HG03575 (cell line): ENCODE data around the gene TFF1.

Experiments
- ATAC-seq: cut with Tn5 transposase; IDR thresholded peaks from one replicate; pipeline ENCODE4 v1.9.1; 2021; ENCODE audit not compliant: unreplicated experiment, insufficient number of reproducible peaks, low FRiP score; ENCODE audit errors: extremely low read depth

TFF1 gene

DNA sequence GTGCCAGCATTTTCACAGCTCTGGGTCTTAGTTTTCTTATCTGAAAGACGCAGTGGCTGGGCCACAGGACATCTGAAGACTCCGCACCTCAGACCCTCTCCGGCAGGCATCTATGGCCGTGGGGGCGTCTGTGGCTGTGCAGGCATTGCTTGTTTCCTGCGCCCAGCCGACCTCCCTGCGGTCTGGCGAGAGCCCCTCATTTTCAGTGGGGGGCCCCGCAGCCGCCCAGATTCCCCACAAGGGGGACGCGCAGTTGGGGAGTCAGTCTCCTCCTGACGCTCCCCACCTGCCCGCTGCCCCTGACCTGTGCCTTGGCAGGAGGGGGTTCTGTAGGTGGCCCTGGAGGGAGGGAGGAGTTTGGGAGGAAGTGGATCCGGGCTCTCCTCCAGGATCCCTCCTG lies 3.5 kb upstream of the TFF1 start:
- no peak for ATAC-seq

DNA sequence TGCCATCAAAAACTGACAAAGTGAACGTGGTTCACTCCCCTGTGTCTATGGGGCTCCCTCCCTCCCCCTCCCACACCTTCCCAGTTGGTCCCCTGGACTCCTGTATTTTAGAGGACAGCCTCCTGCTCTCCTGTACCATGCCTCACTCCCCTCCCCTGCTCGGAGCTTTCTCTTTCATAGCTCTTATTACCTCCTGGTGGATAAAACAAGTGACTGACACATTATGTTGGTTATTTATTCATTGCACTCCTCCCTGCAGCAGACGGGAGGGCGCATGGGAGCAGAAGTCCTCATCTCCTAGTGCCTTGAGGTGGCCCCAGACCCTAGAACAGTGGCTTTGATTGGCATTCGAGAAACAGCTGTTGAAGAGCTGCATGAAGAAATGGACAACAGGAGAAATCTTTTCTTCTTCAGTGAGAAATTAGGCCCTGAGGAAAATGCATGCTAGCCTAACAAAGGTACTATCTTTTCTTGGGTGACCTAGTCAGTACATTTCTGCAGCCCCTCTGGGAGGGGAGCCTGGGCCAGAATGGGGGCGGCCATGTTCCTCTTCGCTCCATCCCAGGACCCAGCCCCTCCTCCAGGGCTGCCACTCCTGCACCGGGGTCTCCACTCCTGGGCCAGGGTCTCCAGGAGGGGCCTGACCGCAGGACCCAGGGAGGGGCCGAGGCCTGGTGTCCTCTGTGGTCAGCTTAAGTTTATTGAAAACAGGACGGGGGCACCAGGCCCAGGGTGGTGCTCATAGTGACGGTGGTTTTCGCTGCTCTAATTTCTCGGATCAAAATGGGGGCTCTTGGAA lies 1.2 kb upstream of the TFF1 start:
- ATAC-seq: no peak

DNA sequence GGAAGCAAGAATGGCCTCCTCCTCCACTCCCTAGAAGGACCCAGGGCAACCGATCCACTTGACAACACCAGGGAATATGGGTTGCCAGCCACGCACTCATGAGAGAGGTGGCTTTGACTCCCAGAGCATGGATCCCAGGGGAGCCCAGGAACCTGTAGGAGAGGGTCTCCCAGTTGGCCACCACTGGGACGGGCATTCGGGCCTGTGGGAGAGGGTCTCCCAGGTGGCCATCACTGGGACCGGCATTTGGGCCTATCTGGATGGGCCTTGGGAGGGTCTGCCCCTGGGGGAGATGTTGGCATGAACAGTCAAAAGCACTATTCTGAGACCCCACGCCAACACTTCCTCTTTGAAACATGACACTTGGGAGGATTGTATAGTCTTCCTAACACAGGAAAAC lies 565 bp downstream of the TFF1 start:
- ATAC-seq: no peak

DNA sequence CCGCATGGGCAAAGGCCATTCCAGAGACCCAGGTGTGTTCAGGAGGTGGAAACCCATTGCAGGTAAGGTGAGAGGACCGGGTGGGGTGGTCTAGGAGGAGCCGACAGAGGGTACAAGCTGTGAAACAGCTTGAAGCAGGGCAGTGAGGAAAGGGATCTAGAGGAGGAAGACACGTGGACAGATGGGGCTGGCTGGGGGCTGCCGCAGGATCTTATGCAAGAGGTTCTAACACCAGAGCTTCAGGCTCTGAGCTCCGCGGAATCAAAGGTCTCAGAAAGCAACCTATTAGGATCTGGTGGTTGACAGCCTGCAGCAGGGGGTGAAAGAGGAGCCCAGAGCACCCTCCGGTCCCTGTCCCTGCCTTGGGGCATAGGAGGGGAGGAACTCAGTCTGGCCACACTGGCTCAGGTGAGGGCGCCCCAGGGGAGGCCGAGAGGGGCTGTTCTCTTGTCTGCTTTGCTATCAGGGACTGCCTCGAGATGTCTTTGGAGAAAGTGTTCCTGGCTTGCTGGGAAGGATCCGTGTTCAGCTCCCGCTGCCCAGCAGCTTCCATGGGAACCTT lies 1.9 kb downstream of the TFF1 start:
- no peak for ATAC-seq

DNA sequence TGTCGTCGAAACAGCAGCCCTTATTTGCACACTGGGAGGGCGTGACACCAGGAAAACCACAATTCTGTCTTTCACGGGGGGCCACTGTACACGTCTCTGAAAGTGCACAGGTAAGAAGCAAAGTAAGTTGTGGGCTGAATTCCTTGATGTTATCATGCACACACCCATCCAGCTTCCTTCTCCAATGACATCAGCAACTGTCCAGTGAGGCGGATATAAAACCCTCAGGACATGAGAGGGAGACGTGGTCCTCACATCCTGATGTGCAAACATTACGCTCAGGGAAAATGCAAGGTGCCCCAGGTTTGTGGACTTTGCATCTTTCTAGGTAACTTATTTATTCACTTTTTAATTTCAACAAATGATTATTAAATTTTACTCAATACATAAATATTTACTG lies 3.0 kb downstream of the TFF1 start:
- no peak for ATAC-seq

DNA sequence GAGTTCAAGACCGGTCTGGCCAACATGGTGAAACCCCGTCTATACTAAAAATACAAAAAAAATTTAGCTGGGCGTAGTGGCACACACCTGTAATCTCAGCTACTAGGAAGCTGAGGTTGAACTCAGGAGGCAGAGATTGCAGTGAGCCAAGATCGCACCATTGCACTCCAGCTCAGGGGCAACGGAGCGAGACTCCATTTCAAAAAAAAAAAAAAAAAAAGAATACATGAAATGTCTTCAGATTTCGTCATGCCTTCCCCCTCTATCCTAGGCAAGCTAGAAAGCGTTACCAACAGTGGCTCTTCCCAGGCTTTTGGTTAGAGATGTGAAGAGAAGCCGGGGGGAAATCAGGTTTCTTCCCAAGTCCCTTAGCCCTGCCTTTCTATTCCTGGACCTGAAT lies 3.6 kb downstream of the TFF1 start:
- no peak for ATAC-seq

DNA sequence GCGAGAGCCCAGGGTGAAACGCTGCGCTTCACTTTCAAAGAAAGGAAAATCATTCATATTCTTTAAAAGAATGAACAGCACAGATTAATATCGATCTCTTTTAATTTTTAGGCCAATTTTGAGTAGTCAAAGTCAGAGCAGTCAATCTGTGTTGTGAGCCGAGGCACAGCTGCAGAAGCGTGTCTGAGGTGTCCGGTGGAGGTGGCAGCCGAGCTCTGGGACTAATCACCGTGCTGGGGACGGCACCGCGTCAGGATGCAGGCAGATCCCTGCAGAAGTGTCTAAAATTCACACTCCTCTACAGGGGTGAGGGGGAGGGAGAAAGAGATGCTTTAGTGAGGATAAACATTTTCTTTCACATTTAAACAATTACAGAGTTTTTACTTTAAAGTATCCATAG lies 4.1 kb downstream of the TFF1 start:
- ATAC-seq: no peak

DNA sequence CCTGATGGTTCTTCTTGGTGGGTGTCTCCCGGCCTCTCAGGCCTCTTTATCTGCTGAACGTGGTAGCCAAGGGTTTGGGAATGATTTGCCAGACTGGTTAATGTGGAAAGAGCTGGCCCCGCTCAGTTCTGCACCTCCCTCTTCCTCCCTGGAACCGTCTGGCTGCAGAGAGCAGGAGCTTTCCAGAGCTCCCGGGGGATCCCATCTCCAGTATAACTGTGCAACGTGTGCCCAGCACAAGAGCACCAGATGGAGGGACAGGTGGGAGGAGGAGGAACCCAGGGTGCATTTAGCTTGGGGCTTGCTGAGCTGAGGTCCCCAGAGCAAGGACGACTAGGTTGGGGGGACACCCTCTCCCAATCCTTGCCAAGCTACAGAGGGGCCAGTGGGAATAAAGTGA lies 5.0 kb downstream of the TFF1 start:
- no peak for ATAC-seq

DNA sequence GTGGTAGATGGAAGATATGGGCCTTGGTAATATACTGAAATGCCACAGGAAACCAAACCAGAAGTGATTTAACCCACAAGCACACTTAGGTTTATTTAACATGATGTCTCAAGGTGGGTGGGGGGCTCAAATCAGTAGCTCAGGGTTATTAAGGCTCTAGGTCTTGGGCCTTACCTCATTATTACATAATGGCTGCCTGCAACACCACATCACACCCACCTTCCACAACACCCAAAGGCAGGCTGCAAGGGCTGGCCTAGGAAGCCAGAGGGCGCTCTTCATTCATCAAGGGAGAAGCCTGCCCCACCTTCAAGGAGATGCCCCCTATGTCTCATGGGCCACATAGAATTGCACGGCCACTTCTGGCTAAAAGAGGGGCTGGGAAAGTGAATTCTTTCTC lies 6.0 kb downstream of the TFF1 start:
- no peak for ATAC-seq

DNA sequence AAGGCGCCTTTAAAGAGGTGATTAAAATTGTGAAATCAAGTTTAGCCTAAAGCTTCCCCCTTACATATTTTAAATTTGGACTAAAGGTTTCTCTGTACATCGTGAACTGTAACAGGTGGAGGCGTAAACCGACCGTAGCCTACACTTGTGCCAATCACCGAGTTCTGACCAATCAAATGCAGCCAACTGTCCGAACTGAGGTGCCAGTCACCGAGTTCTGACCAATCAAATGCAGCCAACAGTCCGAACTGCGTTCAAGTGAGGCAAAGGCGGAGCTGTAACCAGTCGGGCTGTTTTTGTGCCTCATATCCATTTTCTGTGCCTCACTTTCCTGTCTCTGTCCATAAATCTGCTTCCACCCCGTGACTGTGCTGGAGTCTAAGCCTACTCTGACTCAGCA lies 7.4 kb downstream of the TFF1 start:
- no peak for ATAC-seq

DNA sequence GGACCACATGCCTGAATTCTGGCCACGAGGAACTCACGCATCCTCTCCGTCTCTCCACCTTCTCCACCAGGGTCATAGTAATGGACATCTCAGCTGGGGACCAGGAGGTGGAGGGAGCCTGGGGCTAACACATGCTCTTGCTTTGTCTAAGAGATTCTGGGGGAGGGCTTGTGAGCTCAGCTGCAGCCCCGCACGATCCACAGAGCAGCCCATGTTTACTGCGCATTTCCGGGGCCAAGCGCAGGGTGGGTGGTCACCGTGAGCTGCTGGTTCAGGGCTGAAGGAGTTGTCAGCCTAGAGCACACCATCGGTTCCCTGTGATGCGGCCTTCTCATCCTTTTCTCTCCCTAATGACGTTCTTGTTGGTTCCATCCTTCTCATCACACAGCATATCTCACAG lies 8.1 kb downstream of the TFF1 start:
- no peak for ATAC-seq

DNA sequence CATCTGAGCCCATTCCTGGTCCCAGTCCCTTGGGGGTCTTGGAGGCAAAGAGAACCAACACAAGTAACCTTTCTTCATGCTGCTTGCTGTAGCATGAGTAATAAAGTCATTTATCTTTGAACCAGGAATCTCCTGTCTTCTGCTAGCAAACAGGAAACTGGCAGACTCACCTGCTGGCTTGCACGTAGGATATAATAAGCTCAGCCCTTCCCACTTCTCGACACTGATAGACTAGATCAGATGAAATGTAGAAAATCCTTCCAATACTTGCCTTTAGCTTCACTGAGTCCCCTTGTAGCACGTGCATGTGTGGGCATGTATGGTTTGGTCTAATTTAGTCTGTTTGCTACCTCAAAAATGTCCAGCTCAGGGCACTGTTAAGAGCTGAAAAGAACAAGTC lies 9.0 kb downstream of the TFF1 start:
- no peak for ATAC-seq

DNA sequence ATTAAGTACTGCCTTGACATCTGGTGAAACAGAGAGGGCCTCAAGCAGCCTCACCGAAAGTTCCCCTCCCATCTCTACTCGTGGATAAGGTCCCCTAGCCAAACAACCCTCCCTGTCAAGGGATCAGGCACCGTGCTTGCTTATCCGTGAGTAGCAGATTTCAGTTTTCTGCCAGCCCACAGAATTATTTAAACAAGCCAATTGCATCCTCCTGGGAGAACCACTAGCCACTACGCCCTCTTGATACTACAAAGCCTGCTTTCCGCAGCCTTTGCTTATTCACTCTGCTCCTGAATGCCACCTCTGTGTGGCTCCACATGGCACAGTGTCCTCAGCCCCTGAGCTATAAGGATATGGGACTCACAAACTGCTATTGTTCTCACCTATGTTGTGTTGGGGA lies 9.7 kb downstream of the TFF1 start:
- ATAC-seq: no peak

DNA sequence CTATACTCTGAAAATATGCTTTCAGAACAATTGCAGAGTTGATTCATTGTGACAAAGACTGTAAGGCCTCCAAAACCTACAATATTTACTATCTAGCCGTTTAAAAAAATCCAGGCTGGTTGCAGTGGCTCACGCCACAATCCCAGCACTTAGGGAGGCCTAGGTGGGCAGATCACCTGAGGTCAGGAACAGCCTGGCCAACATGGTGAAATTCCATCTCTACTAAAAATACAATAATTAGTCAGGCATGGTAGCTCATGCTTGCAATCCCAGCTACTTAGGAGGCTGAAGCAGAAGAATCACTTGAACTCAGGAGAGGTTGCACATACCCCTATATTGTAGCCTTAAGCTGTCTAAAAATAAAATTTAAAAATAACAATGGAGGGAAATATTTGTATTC lies 10.3 kb downstream of the TFF1 start:
- no peak for ATAC-seq

DNA sequence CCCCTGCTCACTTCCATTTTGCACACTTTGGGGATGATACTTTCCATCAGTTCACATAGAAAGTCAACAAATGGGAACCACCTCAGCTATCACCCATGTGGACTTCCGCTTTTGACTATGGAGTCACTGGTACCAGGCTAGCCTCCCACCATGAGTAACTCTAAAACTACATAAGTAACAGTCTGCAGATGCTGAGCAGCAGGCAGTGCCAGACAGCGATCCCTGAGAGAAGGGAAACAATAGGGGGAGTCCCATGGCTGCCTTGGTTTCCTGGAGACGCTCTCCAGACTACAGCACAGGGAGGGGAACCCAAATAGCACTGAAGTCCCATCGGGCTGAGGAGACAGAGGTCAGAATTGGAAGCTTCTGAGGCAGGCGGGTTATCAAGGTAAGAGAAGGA lies 12.7 kb downstream of the TFF1 start:
- no peak for ATAC-seq

DNA sequence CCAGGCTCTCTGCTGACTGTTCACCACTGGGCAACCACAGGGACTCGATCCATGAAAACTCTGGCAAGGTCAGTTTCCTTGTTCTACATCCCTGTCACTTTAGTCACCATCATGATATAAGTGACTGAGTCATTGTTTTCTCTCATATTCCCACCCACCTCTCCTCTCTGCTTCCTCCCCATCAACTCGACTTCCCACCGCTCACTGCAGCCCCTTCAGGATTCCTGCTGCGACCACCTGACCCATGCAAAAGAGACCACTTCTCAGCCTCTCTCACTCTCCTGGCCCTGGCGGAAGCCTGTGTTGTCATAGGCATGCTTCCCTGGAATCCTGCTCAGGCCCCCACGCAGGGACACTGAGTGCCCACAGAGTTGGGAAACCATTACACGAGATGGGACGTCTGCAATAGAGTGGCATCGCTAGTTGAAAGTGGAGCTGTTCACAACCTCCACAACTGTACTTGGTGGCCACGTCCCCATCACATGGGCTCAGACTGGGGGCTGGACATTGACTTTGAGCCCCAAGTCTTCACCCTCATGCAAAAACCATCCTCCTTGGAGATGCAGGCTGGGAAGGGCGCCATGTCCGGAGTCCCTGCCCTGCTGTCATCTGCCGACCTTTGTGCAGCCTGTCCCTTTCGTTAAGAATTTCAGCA lies 13.8 kb downstream of the TFF1 start:
- ATAC-seq: no peak

DNA sequence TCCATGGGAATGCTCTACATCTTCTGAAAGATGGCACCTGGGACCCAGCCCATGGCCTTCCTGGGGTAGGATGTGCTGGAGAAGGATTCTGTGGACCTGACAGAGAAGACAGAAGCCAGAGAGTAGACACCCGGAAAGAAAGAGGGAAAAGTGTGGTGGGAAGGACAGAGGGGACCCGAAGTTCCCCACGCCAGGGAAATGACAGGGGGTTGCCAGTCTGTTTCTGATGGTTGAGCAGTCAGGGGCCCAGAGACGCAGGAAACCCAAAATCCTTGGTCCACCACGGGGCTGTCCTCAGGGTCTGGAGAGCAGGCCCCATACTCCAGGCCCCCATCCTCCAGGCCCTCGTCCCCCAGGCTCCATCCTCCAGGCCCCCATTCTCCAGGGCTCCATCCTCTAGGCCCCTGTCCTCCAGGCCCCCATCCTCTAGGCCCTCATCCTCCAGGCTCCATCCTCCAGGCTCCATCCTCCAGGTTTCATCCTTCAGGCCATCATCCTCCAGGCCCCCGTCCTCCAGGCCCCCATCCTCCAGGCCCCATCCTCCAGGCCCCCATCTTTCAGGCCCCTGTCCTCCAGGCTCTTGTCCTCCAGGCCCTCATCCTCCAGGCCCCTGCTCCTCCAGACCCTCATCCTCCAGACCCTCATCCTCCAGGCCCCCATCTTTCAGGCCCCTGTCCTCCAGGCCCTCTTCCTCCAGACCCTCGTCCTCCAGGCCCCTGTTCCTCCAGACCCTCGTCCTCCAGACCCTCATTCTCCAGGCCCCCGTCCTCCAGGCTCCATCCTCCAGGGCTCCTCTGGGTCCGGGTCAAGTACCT lies 14.5 kb downstream of the TFF1 start:
- ATAC-seq: no peak

DNA sequence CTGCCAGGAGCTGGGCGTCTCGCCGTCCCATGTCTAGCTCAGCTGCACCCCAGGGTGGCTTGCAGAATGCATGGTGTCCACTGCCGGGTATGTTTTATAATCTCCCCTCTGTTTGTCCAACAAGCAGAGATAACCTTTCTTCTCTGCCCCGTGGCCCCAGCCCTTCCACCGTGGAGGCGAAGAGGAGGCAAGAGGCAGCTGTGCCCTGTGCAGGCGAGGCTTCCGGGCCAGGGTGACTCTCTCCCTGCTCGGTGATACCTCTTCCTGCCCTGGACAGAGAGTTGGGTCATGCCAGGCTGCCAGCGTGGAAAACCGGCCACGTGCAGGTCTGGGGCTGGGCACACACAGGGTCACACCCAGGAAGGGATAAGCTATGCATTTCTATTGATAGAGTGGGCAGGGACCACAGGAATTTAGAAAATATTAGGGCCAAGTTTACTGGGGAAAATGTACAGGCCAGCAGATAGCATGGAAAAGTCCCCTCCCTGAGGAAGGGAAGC lies 15.4 kb downstream of the TFF1 start, which contains the start of gene TFF2:
TFF2 (minus strand) TSS at position 68 of the 500 bp plus-strand sequence; CDS start at position 31, 37 bp downstream.
- no peak for ATAC-seq

DNA sequence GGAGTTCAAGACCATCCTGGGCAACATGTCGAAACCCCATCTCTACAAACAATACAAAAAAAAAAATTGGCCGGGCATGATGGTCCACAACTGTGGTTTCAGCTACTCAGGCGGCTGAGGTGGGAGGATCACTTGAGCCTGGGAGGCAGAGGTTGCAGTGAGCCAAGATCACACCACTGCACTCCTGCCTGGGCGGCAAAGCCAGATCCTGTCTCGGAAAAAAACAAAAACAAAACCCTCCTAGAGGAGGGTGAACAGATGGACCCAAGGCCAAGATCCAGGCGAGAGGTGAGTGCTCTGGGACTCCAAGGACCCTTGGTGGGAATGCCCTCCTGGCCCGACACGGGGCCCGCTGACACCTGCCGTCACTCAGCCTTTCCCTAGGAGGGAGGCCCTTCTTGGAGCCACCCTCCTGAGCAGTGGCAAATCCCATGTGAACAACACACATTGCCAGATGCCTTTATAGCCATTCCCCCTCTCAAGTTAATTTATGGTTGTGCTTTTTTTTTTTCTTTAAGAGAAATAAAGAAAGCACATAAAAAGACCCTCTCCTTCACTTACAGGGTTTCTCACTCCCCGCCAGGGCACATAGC lies 15.9 kb downstream of the TFF1 start:
- ATAC-seq: no peak
